ENCODE measurements around the gene GRIK4. TPM values are rescaled to one million over a fixed set of nuclear protein-coding genes. Genes with fewer than 3 reads are reported as not detected.

The GRIK4 gene
- total RNA-seq, 1 donor from 2014 or later = not detected

- ATAC-seq (no peak), DNase-seq (ENCODE audit: missing footprints) (no peak)
- intact Hi-C loops (cut with DNase I) = no loop called here
Observed at GRCh38 chr11:120819437-120820365, 308.2 kb downstream of the GRIK4 start.

- no peak for DNase-seq (ENCODE audit: missing footprints)
- intact Hi-C loops (cut with DNase I) = no loop called here
- no peak for ATAC-seq
Observed at GRCh38 chr11:120823159-120823558, 311.6 kb downstream of the GRIK4 start.

GRCh38 chr11:120824242-120824641 lies 312.7 kb downstream of the GRIK4 start:
- intact Hi-C loops (cut with DNase I) = no loop called here
- no peak for DNase-seq (ENCODE audit: missing footprints)
- no peak for ATAC-seq

- intact Hi-C loops (cut with DNase I) = no loop called here
- DNase-seq (ENCODE audit: missing footprints) = no peak
- ATAC-seq = no peak
Observed at GRCh38 chr11:120827198-120827597, 315.6 kb downstream of the GRIK4 start.

GRCh38 chr11:120827820-120828219 lies 316.3 kb downstream of the GRIK4 start:
- DNase-seq (ENCODE audit: missing footprints) = no peak
- ATAC-seq = no peak
- intact Hi-C loops (cut with DNase I) = no loop called here

GRCh38 chr11:120828847-120829246 lies 317.3 kb downstream of the GRIK4 start:
- intact Hi-C loops (cut with DNase I) = no loop called here
- ATAC-seq (no peak), DNase-seq (ENCODE audit: missing footprints) (no peak)

GRCh38 chr11:120830085-120830620 lies 318.6 kb downstream of the GRIK4 start:
- intact Hi-C loops (cut with DNase I) = no loop called here
- ATAC-seq (peak; percentile 28), DNase-seq (ENCODE audit: missing footprints) (no peak)

- ATAC-seq = no peak
- intact Hi-C loops (cut with DNase I) = no loop called here
- DNase-seq (ENCODE audit: missing footprints) = no peak
Observed at GRCh38 chr11:120832481-120833238, 321.1 kb downstream of the GRIK4 start.

GRCh38 chr11:120834686-120835210 lies 323.2 kb downstream of the GRIK4 start:
- intact Hi-C loops (cut with DNase I) = no loop called here
- ATAC-seq (no peak), DNase-seq (ENCODE audit: missing footprints) (no peak)

GRCh38 chr11:120835601-120836228 lies 324.2 kb downstream of the GRIK4 start:
- ATAC-seq = no peak
- DNase-seq (ENCODE audit: missing footprints) = no peak
- intact Hi-C loops (cut with DNase I) = no loop called here

GRCh38 chr11:120837696-120838095 lies 326.1 kb downstream of the GRIK4 start:
- intact Hi-C loops (cut with DNase I) = no loop called here
- no peak for DNase-seq (ENCODE audit: missing footprints)
- ATAC-seq = no peak

- ATAC-seq (no peak), DNase-seq (ENCODE audit: missing footprints) (no peak)
- intact Hi-C loops (cut with DNase I) = no loop called here
Observed at GRCh38 chr11:120839201-120839600, 327.7 kb downstream of the GRIK4 start.

GRCh38 chr11:120839846-120840402 lies 328.4 kb downstream of the GRIK4 start:
- no peak for ATAC-seq
- intact Hi-C loops (cut with DNase I) = no loop called here
- no peak for DNase-seq (ENCODE audit: missing footprints)

- DNase-seq (ENCODE audit: missing footprints) (no peak), ATAC-seq (no peak)
- intact Hi-C loops (cut with DNase I) = no loop called here
Observed at GRCh38 chr11:120840661-120841060, 329.1 kb downstream of the GRIK4 start.

GRCh38 chr11:120841074-120841473 lies 329.5 kb downstream of the GRIK4 start:
- DNase-seq (ENCODE audit: missing footprints) (no peak), ATAC-seq (no peak)
- intact Hi-C loops (cut with DNase I) = no loop called here

- ATAC-seq = no peak
- intact Hi-C loops (cut with DNase I) = loop anchor here (2.0 kb wide), 1 partner anchor 59 kb away; no protein-coding TSS in a partner anchor
- no peak for DNase-seq (ENCODE audit: missing footprints)
Observed at GRCh38 chr11:120842195-120842594, 330.6 kb downstream of the GRIK4 start.

GRCh38 chr11:120853435-120853834 lies 341.9 kb downstream of the GRIK4 start:
- no peak for DNase-seq (ENCODE audit: missing footprints)
- no peak for ATAC-seq
- intact Hi-C loops (cut with DNase I) = no loop called here

- no peak for ATAC-seq
- intact Hi-C loops (cut with DNase I) = no loop called here
- no peak for DNase-seq (ENCODE audit: missing footprints)
Observed at GRCh38 chr11:120854988-120855387, 343.4 kb downstream of the GRIK4 start.

GRCh38 chr11:120857508-120857907 lies 346.0 kb downstream of the GRIK4 start:
- DNase-seq (ENCODE audit: missing footprints) (no peak), ATAC-seq (no peak)
- intact Hi-C loops (cut with DNase I) = no loop called here
